Right atrium auricular region (tissue), 2 donors: Measurements from ENCODE around the gene SSB. TPM values are rescaled to one million over a fixed set of nuclear protein-coding genes. Genes with fewer than 3 reads are reported as not detected.

Experiments
- DNase-seq: peaks from one replicate; pipeline ENCODE4 v3.0.0-alpha.2; 2019; ENCODE audit warnings: low spot score
- H3K27ac ChIP-seq, 2 donors: fragments of 200-600 bp; sonication (generic); 1 replicate in 1 of 2; 2 replicates in 1 of 2; pipeline ENCODE4 v1.5.1; 2016 to 2019
- H3K27me3 ChIP-seq, 2 donors: fragments of 200-600 bp; sonication (generic); one replicate each; pipeline versions ENCODE4 v1.5.1 to v1.6.0; 2017 to 2019
- H3K36me3 ChIP-seq: fragments of 200-600 bp; sonication (generic); one replicate; pipeline ENCODE4 v1.5.1; 2016
- H3K4me1 ChIP-seq, 2 donors: fragments of 200-600 bp; sonication (generic); one replicate each; pipeline versions ENCODE4 v1.5.1 to v1.6.0; 2017 to 2019
- H3K4me3 ChIP-seq, 2 donors: fragments of 200-600 bp; sonication (generic); 1 replicate in 1 of 2; 2 replicates in 1 of 2; pipeline ENCODE4 v1.5.1; 2017 to 2019; ENCODE audit warnings: mild to moderate bottlenecking in 1 of 2, moderate library complexity in 1 of 2
- H3K9me3 ChIP-seq, 2 donors: fragments of 200-600 bp; sonication (generic); one replicate each; pipeline ENCODE4 v1.5.1; 2019
- CTCF ChIP-seq, 2 donors: fragments of 200-600 bp; sonication (generic); IDR thresholded peaks; one replicate each; pipeline ENCODE4 v1.5.1; 2019; ENCODE audit warnings: antibody characterized with exemption in 2 of 2
- total RNA-seq, 2 donors: library from RNA; depleted of rRNA; stranded (reverse); fragments of >200 nt; gene quantifications; one replicate each; pipeline ENCODE4 v1.1.0, GENCODE V29; 2016

The SSB gene
- total RNA-seq, 2 donors from 2014 or later = 52.3 to 56.7 TPM

- Histone ChIP-seq H3K4me1 (peaks cover 0 to 17% of the 10 kb centered on the region in 2 donors), H3K27ac (no peak overlapping the region), H3K9me3 (no peaks in the 10 kb centered on the region), H3K4me3 (no peak overlapping the region), H3K27me3 (no peaks in the 10 kb centered on the region), H3K36me3 (no peaks in the 10 kb centered on the region)
- no peak for TF ChIP-seq CTCF (IDR thresholded peaks at IDR 0.05)
- DNase-seq = no peak
Observed at GRCh38 chr2:169860149-169860548, 61.5 kb downstream of the SSB start.

Other genes starting within 250 kb of the SSB start
- gene FASTKD1, start 225.0 kb upstream of the SSB start, total RNA-seq = 10 to 100 TPM; 22.6 to 26.7 TPM
- gene PPIG, start 214.5 kb upstream of the SSB start, total RNA-seq = 10 to 100 TPM; 23.5 to 28.4 TPM
- not detected for gene CFAP210, start 104.5 kb upstream of the SSB start, total RNA-seq
- 1 to 10 TPM; 3.4 to 4.8 TPM for gene PHOSPHO2, start 104.4 kb upstream of the SSB start, total RNA-seq
- gene KLHL23, start 65.0 kb upstream of the SSB start, total RNA-seq = 10 to 100 TPM; 13.8 to 16.7 TPM
- gene METTL5, start 26.0 kb downstream of the SSB start, total RNA-seq = 10 to 100 TPM; 47.8 to 49.0 TPM
- 10 to 100 TPM; 56.5 to 93.6 TPM for gene UBR3, start 28.6 kb downstream of the SSB start, total RNA-seq